Transverse colon (tissue), 4 donors: Measurements from ENCODE around the gene CBX7. TPM values are rescaled to one million over a fixed set of nuclear protein-coding genes. Genes with fewer than 3 reads are reported as not detected.
A peak's percentile ranks its signal among the peaks of the same experiment; 100 is the strongest.

Experiments
- DNase-seq: peaks from one replicate; pipeline ENCODE4 v3.0.0-alpha.2; 2019
- H3K27ac ChIP-seq, 4 donors: fragments of 200-600 bp; sonication (generic); 2 replicates each; pipeline ENCODE4 v1.5.1; 2016 to 2018; ENCODE audit warnings: inconsistent platforms in 4 of 4
- H3K27me3 ChIP-seq: fragments of 200-600 bp; sonication (generic); 2 replicates; pipeline ENCODE4 v1.5.1; 2017; ENCODE audit warnings: inconsistent platforms
- H3K36me3 ChIP-seq, 4 donors: fragments of 200-600 bp; sonication (generic); 2 replicates each; pipeline ENCODE4 v1.5.1; 2017 to 2019; ENCODE audit warnings: inconsistent platforms in 4 of 4
- H3K4me1 ChIP-seq, 4 donors: fragments of 200-600 bp; sonication (generic); 2 replicates each; pipeline ENCODE4 v1.5.1; 2017 to 2020; ENCODE audit warnings: inconsistent platforms in 4 of 4
- H3K4me3 ChIP-seq, 4 donors: fragments of 200-600 bp; sonication (generic); 1 replicate in 1 of 4; 2 replicates in 3 of 4; pipeline versions ENCODE4 v1.5.1 to v1.6.1; 2017 to 2019; ENCODE audit warnings: inconsistent platforms in 4 of 4
- H3K9me3 ChIP-seq, 2 donors: fragments of 200-600 bp; sonication (generic); 2 replicates each; pipeline ENCODE4 v1.5.1; 2017 to 2019; ENCODE audit warnings: inconsistent platforms in 2 of 2
- EP300 ChIP-seq: sonication (generic); formaldehyde crosslinking; IDR thresholded peaks from one replicate; pipeline ENCODE4 v1.6.1; 2017; ENCODE audit warnings: antibody characterized with exemption, low read depth
- POLR2A ChIP-seq: fragments of 450-650 bp; IDR thresholded peaks from one replicate; pipeline ENCODE4 v1.6.1; 2016; ENCODE audit warnings: antibody characterized with exemption, mild to moderate bottlenecking, moderate library complexity
- POLR2AphosphoS5 ChIP-seq, 3 donors: sonication (generic); formaldehyde crosslinking; IDR thresholded peaks; one replicate each; pipeline ENCODE4 v1.6.1; 2016; ENCODE audit warnings: antibody characterized with exemption in 3 of 3
- WGBS, 2 donors: methylation state at CpG; one replicate each; pipeline ENCODE4 v1.1.5; 2018; ENCODE audit warnings: low coverage in 1 of 2; 5-methylcytosine and 5-hydroxymethylcytosine counted together
- in situ Hi-C, 4 donors: fragments of 200-750 bp; cut with MboI; loops; one replicate each; pipeline versions ENCODE4 v1.15.0 to v1.15.1; 2017; ENCODE audit warnings: low sequenced_read_pairs in 3 of 4, low pct_ligation_motif_present in 1 of 4, low pct_unique_long_range_greater_than_20kb in 1 of 4
- intact Hi-C: fragments of 100-400 bp; cut with DNase I; formaldehyde crosslinking; loops from one replicate; pipeline ENCODE4 v1.15.1; 2023; ENCODE audit warnings: low total_unique reads
- total RNA-seq, 4 donors: library from RNA; depleted of rRNA; stranded (reverse); fragments of >200 nt; gene quantifications; one replicate each; pipeline ENCODE4 v1.1.0, GENCODE V29; 2016
- TF ChIP-seq, protein P1 (sequence below), 5 experiments: fragments of 200-600 bp in 3 of 5; fragments of 450-650 bp in 2 of 5; sonication (generic) in 3 of 5; IDR thresholded peaks; 1 replicate in 2 of 5; 2 replicates in 3 of 5; pipeline ENCODE4 v1.5.1; 2016 to 2017; ENCODE audit warnings: antibody characterized with exemption in 5 of 5, inconsistent platforms in 3 of 5, mild to moderate bottlenecking in 2 of 5, moderate library complexity in 1 of 5

Gene CBX7
- total RNA-seq, 4 donors from 2014 or later, result 15.3 to 129 (median 58.4) TPM

DNA sequence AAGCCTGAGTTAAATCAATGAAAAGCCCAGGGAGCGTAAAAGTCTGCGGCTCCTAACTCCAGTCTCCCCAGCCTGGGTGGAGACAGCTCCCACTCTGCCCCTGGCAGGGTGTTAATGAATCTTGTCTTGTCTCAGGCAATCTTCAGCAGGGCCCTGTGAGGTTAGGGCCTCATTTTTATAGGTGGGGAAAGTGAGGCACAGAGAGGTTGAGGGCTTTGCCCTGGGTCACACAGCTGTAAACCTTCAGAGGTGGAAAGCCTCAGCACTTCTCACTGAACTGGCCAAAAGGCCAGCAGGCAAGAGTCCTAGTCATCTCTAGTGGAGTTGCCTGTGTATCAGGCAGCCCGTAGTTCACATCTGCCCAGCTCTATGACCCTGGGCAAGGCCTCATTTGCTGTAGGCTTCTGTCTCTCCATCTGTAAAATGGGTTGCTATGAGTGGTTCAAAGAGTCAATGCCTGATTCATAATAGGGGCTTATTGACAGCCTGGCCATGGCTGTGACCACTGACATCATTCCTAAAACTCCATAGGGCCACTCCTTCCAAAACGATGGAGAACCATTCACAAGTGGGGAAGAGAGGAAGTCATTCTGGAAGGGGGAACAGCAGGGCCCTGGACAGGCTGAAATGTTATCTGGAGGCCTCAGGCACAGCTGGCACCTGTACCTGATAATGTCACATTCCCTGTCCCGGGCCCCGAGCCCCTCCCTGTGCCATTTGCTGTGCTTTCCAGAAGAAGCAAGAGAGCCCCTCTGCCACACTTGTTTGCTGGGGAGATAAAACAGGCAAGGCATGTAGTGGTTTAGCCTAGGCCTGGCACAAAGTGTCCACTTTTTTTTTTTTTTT, 6.0 kb downstream of the CBX7 start:
- H3K36me3 ChIP-seq, result no peaks in the 10 kb centered on the region
- WGBS, 2 donors, result 56 to 67% methylated on average over 1 to 6 of the region's 6 CpGs
- in situ Hi-C loops (no loop called here), intact Hi-C loops (no loop called here)
- peak overlapping the region in 3 of 4 donors; percentile 77 to 98 (median 89) for H3K4me3 ChIP-seq
- H3K27me3 ChIP-seq, result no peaks in the 10 kb centered on the region
- peak overlapping the region; percentile 91 to 98 (median 96) for H3K27ac ChIP-seq
- TF ChIP-seq, protein P1, sequence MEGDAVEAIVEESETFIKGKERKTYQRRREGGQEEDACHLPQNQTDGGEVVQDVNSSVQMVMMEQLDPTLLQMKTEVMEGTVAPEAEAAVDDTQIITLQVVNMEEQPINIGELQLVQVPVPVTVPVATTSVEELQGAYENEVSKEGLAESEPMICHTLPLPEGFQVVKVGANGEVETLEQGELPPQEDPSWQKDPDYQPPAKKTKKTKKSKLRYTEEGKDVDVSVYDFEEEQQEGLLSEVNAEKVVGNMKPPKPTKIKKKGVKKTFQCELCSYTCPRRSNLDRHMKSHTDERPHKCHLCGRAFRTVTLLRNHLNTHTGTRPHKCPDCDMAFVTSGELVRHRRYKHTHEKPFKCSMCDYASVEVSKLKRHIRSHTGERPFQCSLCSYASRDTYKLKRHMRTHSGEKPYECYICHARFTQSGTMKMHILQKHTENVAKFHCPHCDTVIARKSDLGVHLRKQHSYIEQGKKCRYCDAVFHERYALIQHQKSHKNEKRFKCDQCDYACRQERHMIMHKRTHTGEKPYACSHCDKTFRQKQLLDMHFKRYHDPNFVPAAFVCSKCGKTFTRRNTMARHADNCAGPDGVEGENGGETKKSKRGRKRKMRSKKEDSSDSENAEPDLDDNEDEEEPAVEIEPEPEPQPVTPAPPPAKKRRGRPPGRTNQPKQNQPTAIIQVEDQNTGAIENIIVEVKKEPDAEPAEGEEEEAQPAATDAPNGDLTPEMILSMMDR (IDR thresholded peaks at IDR 0.05), result no peak
- no peak for TF ChIP-seq POLR2A
- TF ChIP-seq POLR2AphosphoS5 (IDR thresholded peaks at IDR 0.05), result no peak
- TF ChIP-seq EP300, result no peak
- H3K9me3 ChIP-seq, result no peaks in the 10 kb centered on the region
- DNase-seq, result no peak
- H3K4me1 ChIP-seq, result peaks cover 33 to 70% (median 58%) of the 10 kb centered on the region in 4 donors

DNA sequence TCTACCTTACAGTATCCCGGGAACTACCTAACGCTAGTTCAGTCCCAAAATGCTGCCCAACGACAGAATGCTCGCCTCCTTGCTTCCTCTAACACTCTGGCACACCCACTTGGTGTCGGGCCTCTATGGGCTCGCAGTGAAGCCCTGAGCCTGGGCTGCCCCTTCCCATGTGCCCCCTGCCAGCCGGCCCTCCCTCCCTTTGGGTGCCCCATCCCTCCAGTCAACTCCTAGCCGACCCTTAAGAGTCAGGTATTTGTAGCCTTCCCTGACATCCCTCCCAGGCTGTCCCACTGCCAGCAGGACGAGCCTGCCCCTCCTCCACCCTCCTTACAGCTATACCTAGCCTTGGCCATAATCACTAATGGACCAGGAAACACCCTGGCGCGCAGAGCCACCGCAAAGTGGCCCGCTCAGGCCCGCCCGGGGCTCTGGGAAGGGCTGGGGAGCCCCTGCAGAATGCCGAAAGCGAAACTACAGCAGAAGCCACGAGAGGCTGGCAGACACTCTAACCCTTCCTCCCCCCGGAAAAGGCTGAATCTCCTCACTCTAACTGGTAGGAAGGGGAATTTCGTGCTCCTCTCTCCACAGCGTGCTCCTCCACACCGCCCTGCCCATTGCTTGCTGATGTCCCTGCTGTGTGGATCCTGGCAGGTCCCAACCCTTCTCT, 8.2 kb downstream of the CBX7 start:
- H3K4me1 ChIP-seq, result peaks cover 31 to 48% (median 38%) of the 10 kb centered on the region in 4 donors
- WGBS, 2 donors, result 8% methylated on average over 22 of the region's 22 CpGs; no CpG with 5 or more reads in 1 of the 2 donors
- TF ChIP-seq POLR2A, result peak; percentile 37
- TF ChIP-seq, protein P1 (IDR thresholded peaks at IDR 0.05), result no peak
- no peak for TF ChIP-seq EP300
- TF ChIP-seq POLR2AphosphoS5 (IDR thresholded peaks at IDR 0.05), result peak in 1 of 3 donors; percentile 1
- DNase-seq, result peak; percentile 74
- intact Hi-C loops (no loop called here), in situ Hi-C loops (no loop called here)
- H3K4me3 ChIP-seq, result peak overlapping the region; percentile 77 to 98 (median 94)
- peak overlapping the region; percentile 91 to 98 (median 96) for H3K27ac ChIP-seq
- no peaks in the 10 kb centered on the region for H3K27me3 ChIP-seq
- H3K36me3 ChIP-seq, result no peaks in the 10 kb centered on the region
- H3K9me3 ChIP-seq, result no peaks in the 10 kb centered on the region

DNA sequence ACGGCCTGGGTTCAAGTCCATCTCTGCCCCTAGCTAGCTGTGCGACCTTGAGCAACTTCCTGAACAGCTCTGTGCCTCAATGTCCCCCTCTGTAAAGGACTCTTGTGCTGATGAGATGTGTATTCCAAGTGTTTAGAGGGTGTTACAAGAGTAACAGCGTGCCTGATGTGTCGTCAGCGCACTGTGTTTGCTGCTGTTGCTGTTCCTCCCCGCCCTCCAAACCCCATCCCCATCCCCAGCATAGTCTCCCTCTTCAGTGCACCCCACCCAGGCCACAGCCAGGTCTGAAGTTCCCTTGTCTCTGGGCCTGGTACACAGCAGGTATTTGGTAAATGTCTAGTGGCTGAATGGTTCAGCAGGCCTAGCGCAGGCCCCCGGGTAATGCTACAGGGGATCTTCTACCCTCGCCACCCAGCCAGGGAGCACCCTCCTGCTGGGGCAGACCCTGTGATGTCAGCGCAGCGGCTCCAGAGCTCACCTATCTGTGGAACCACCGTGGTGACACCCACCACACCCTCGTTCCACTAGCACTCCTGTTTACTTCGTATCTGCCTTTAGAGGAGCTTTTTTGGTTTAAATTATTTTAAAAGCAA, 10.3 kb downstream of the CBX7 start:
- in situ Hi-C loops, result no loop called here
- Histone ChIP-seq H3K4me1 (peaks cover 16 to 27% (median 26%) of the 10 kb centered on the region in 4 donors), H3K27ac (no peak overlapping the region), H3K4me3 (no peak overlapping the region), H3K36me3 (no peaks in the 10 kb centered on the region), H3K9me3 (no peaks in the 10 kb centered on the region), H3K27me3 (no peaks in the 10 kb centered on the region)
- TF ChIP-seq POLR2A, result no peak
- WGBS, 2 donors, result 91 to 92% methylated on average over 5 to 14 of the region's 14 CpGs
- DNase-seq, result no peak
- intact Hi-C loops, result no loop called here

DNA sequence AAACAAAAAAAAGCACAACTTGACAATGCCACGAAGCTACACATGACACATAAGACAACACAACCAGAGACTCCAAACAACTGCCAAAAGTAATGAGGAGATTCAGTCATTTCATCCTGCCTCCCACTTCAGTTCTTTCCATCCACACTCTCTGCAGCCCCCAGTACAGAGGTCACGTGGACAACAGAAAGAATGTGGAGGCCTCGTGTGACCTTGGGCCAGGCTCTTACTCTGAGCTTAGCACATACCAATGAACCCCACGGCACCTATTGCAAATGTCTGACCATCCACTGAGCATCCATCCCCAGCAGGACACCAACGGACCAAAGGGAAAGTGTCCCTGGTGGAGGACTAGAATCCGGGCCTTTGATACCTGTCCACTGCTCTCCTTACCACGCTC, 12.5 kb downstream of the CBX7 start:
- Histone ChIP-seq H3K27ac (no peak overlapping the region), H3K4me1 (peaks cover 7 to 16% (median 14%) of the 10 kb centered on the region in 4 donors), H3K27me3 (no peaks in the 10 kb centered on the region), H3K4me3 (no peak overlapping the region), H3K9me3 (no peaks in the 10 kb centered on the region), H3K36me3 (no peaks in the 10 kb centered on the region)
- intact Hi-C loops, result loop anchor here (10.0 kb wide), 1 partner anchor 275 kb away; no protein-coding TSS in a partner anchor
- in situ Hi-C loops, result no loop called here
- WGBS, 2 donors, result 86 to 100% methylated on average over 1 to 7 of the region's 7 CpGs
- no peak for TF ChIP-seq EP300
- TF ChIP-seq POLR2A, result no peak
- no peak for DNase-seq
